RWPE2 (cell line): Measurements from ENCODE around the gene C1GALT1.

ENCODE experiments used
- ATAC-seq: fragments of 200-7000 bp; cut with Tn5 transposase; 3 replicates; pipeline ENCODE4 v1.9.1; 2021; ENCODE audit warnings: low read depth
- DNase-seq: peaks from one replicate; pipeline ENCODE4 v3.0.0-alpha.2; 2020; ENCODE audit warnings: low spot score
- H3K27ac ChIP-seq: fragments of 450-650 bp; 2 replicates; pipeline ENCODE4 v1.5.1; 2017; ENCODE audit warnings: mild to moderate bottlenecking; ENCODE audit not compliant: poor library complexity, severe bottlenecking
- H3K27me3 ChIP-seq: fragments of 250-450 bp; sonication (Bioruptor Pico); 2 replicates; pipeline ENCODE4 v1.5.1; 2021; ENCODE audit warnings: mild to moderate bottlenecking, moderate library complexity; ENCODE audit not compliant: insufficient read depth, poor library complexity, severe bottlenecking
- H3K36me3 ChIP-seq: fragments of 250-450 bp; sonication (Bioruptor Pico); 2 replicates; pipeline ENCODE4 v1.5.1; 2020; ENCODE audit warnings: low read depth, mild to moderate bottlenecking, moderate library complexity
- H3K4me1 ChIP-seq: fragments of 250-450 bp; sonication (Bioruptor Pico); 2 replicates; pipeline ENCODE4 v1.5.1; 2021; ENCODE audit warnings: mild to moderate bottlenecking, moderate library complexity; ENCODE audit not compliant: insufficient read depth, poor library complexity, severe bottlenecking
- H3K4me3 ChIP-seq: fragments of 250-450 bp; sonication (Bioruptor Pico); 2 replicates; pipeline ENCODE4 v1.5.1; 2021; ENCODE audit warnings: mild to moderate bottlenecking, moderate library complexity; ENCODE audit not compliant: severe bottlenecking
- H3K9me3 ChIP-seq: fragments of 250-450 bp; sonication (Bioruptor Pico); 2 replicates; pipeline ENCODE4 v1.5.1; 2021; ENCODE audit warnings: mild to moderate bottlenecking, moderate library complexity; ENCODE audit not compliant: severe bottlenecking
- TF ChIP-seq, protein P1 (sequence below): fragments of 450-650 bp; IDR thresholded peaks from one replicate; pipeline ENCODE4 v1.5.1; 2017; ENCODE audit warnings: mild to moderate bottlenecking, moderate library complexity; ENCODE audit not compliant: poor library complexity, severe bottlenecking

C1GALT1 gene

DNA sequence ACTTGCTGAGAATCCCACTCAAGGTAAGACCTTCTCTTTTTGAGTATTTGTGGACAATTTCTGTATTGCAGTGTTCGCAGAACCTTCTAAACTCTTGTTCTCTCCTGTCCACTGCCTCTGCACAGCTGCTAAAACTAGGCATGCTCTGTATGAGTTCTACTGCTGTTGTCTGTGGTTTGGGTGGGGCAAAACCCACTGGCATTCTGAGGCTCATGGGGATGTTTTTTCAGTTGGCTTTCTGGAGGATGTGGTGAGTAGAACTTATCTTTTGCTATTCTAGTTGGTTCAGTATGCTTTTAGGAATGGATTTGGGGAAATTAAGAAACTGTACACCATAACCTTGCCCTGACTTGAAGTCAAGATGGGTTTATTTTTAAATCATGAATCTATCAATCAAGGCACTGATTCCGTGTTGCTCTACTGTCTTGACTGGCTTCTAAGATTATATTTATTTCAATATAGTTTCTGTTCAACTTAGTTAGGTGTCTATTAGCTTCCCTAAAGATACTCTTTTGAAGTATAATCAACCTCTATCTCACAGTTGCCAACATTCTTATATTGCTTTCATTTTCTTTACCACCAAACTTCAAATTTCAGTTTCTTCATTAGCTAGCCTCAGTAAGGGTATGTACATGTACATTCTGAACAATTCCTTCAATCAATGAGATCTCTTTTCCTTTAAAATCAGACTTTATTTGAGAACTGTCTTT lies 25.0 kb upstream of the C1GALT1 start:
- TF ChIP-seq, protein P1, sequence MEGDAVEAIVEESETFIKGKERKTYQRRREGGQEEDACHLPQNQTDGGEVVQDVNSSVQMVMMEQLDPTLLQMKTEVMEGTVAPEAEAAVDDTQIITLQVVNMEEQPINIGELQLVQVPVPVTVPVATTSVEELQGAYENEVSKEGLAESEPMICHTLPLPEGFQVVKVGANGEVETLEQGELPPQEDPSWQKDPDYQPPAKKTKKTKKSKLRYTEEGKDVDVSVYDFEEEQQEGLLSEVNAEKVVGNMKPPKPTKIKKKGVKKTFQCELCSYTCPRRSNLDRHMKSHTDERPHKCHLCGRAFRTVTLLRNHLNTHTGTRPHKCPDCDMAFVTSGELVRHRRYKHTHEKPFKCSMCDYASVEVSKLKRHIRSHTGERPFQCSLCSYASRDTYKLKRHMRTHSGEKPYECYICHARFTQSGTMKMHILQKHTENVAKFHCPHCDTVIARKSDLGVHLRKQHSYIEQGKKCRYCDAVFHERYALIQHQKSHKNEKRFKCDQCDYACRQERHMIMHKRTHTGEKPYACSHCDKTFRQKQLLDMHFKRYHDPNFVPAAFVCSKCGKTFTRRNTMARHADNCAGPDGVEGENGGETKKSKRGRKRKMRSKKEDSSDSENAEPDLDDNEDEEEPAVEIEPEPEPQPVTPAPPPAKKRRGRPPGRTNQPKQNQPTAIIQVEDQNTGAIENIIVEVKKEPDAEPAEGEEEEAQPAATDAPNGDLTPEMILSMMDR = no peak
- H3K36me3 ChIP-seq = no peaks in the 10 kb centered on the region
- peaks cover 2% of the 10 kb centered on the region for H3K9me3 ChIP-seq
- no peak overlapping the region for H3K4me3 ChIP-seq
- no peak for DNase-seq
- ATAC-seq = peak; percentile 75
- no peaks in the 10 kb centered on the region for H3K27me3 ChIP-seq
- peaks cover 11% of the 10 kb centered on the region for H3K4me1 ChIP-seq
- peak overlapping the region; percentile 42 for H3K27ac ChIP-seq

DNA sequence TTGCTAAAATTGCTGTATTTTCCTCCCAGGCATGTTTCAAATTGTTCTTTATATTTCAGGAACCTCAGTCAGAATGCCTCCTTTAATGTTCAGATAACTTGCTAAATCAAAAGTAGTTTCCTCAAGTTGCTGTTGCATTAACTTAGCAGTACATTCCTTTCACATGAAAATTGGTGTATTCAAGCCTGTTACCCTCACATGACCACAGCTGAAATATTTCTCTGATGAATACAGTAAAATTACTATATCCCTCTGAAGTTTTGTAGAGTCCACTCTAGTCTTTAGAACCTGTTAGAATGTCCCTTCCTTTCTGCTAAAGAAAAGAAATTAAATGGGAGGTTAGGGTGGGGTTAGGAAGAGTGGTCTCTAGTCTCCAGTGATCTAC lies 24.5 kb upstream of the C1GALT1 start:
- peak overlapping the region; percentile 42 for H3K27ac ChIP-seq

DNA sequence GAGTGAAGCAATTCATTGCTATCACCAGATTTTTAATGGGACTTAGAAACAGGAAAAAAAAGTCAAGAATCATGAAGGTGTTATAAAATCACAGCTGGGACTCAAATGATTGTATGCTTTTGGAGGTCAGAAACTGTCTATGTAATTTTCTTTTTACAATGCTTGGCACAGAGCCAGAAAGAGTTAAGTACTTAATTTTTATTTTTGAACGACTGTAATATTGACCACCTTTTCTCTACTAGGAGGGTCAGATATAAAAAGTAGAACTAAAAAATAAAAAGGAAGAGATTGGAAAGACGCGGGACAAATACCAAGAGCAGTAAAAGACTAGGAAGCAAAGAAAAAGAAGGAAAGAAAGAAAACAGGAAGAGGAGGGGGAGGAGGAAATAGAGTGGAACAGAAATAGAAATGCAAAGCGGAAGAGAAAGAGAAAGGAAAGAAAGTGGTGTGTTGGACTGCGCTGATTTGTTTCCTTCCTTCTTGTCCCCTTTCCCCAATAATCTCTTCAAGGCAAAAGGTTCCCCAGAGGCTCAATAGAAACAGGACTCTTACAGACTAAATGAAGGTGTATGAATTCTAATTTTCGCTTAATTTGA lies 23.2 kb upstream of the C1GALT1 start:
- no peak overlapping the region for H3K27ac ChIP-seq
- TF ChIP-seq, protein P1 = no peak
- no peak overlapping the region for H3K4me3 ChIP-seq
- H3K4me1 ChIP-seq = peaks cover 11% of the 10 kb centered on the region
- DNase-seq (no peak), ATAC-seq (no peak)
- H3K36me3 ChIP-seq = no peaks in the 10 kb centered on the region
- no peaks in the 10 kb centered on the region for H3K27me3 ChIP-seq
- peaks cover 2% of the 10 kb centered on the region for H3K9me3 ChIP-seq

More for the DNA sequence above, 24.5 kb upstream of the C1GALT1 start:
- DNase-seq (no peak), ATAC-seq (peak; percentile 69; the same call in 2 of the 3 replicates)
- H3K9me3 ChIP-seq = peaks cover 2% of the 10 kb centered on the region
- H3K4me1 ChIP-seq = peaks cover 11% of the 10 kb centered on the region
- TF ChIP-seq, protein P1 = no peak
- no peak overlapping the region for H3K4me3 ChIP-seq
- no peaks in the 10 kb centered on the region for H3K36me3 ChIP-seq
- H3K27me3 ChIP-seq = no peaks in the 10 kb centered on the region

DNA sequence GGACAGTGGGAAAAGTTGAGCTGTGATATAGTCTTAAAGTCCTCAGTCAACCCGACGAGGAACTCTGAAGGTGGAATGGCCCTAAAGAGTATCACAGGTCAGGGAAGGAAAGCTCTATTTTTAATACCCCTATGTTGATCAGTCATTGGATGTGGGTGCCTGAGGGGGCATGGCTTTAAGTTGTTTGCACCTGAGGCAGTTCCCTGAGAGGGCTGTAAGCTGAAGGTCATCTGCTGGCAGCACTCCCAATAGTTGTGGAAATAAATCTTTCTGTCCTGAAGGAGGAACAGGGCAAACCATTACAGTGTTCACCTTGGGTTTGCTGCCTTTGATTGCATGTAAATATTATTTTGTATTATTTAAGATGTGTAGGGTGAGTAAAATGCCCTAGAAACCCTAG lies 17.8 kb upstream of the C1GALT1 start:
- H3K9me3 ChIP-seq = no peaks in the 10 kb centered on the region
- H3K36me3 ChIP-seq = no peaks in the 10 kb centered on the region
- TF ChIP-seq, protein P1 = no peak
- no peaks in the 10 kb centered on the region for H3K4me1 ChIP-seq
- H3K4me3 ChIP-seq = no peak overlapping the region
- ATAC-seq (no peak), DNase-seq (no peak)
- no peaks in the 10 kb centered on the region for H3K27me3 ChIP-seq
- no peak overlapping the region for H3K27ac ChIP-seq

DNA sequence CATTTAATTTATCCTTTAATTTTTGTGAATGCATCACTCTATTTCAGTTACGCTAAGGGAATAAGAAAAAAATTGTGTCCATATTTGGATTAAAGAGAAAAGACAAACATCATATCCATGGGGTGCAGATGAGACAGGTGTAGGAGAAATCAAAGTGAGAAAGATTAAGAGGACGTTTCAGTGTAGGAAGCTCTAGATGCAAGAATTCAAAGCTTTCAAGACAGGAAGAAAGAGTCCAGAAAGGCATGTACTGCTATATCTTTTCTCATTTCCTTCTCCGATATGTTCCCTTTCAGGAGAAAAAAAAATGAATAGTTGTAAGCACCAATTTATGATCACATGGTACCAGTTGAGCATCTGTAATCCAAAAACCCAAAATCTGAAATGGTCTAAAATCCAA lies 17.0 kb upstream of the C1GALT1 start:
- TF ChIP-seq, protein P1 = no peak
- Histone ChIP-seq H3K4me3 (no peak overlapping the region), H3K36me3 (no peaks in the 10 kb centered on the region), H3K27ac (no peak overlapping the region), H3K27me3 (no peaks in the 10 kb centered on the region), H3K4me1 (no peaks in the 10 kb centered on the region), H3K9me3 (no peaks in the 10 kb centered on the region)
- ATAC-seq (no peak), DNase-seq (no peak)
